ENCODE results near the gene CRYBA2. TPM values are rescaled to one million over a fixed set of nuclear protein-coding genes. Genes with fewer than 3 reads are reported as not detected.

Gene CRYBA2
- total and polyA plus RNA-seq, 10 donors = not detected

- H3K9me3 ChIP-seq = no peaks in the 10 kb centered on the region
- no peak overlapping the region for H3K27ac ChIP-seq
- H3K4me1 ChIP-seq = peaks cover 20 to 30% (median 26%) of the 10 kb centered on the region in 6 donors
- H3K27me3 ChIP-seq (replicated peaks in 1 of 7) = peaks cover 15 to 100% (median 78%) of the 10 kb centered on the region in 7 donors
- TF ChIP-seq, protein P1, sequence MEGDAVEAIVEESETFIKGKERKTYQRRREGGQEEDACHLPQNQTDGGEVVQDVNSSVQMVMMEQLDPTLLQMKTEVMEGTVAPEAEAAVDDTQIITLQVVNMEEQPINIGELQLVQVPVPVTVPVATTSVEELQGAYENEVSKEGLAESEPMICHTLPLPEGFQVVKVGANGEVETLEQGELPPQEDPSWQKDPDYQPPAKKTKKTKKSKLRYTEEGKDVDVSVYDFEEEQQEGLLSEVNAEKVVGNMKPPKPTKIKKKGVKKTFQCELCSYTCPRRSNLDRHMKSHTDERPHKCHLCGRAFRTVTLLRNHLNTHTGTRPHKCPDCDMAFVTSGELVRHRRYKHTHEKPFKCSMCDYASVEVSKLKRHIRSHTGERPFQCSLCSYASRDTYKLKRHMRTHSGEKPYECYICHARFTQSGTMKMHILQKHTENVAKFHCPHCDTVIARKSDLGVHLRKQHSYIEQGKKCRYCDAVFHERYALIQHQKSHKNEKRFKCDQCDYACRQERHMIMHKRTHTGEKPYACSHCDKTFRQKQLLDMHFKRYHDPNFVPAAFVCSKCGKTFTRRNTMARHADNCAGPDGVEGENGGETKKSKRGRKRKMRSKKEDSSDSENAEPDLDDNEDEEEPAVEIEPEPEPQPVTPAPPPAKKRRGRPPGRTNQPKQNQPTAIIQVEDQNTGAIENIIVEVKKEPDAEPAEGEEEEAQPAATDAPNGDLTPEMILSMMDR (IDR thresholded peaks at IDR 0.05 in 8 of 11, conservative IDR thresholded peaks at IDR 0.05 in 3 of 11) = no peak
- TF ChIP-seq POLR2A (IDR thresholded peaks at IDR 0.05) = no peak
- no peak for TF ChIP-seq POLR2AphosphoS5 (IDR thresholded peaks at IDR 0.05)
- 2 to 4% (median 3%) methylated on average over 38 to 70 of the region's 70 CpGs for WGBS, 5 donors
- DNase-seq = no peak
- H3K36me3 ChIP-seq = no peaks in the 10 kb centered on the region
- intact Hi-C loops (cut with DNase I; ENCODE audit: low total_unique reads) = no loop called here
- H3K4me3 ChIP-seq = peak overlapping the region in 6 of 8 donors; percentile 10 to 59 (median 24)
Measured at GRCh38 chr2:219001577-219002394, 8.6 kb upstream of the CRYBA2 start.

- H3K9me3 ChIP-seq = no peaks in the 10 kb centered on the region
- peaks cover 22 to 35% (median 30%) of the 10 kb centered on the region in 6 donors for H3K4me1 ChIP-seq
- WGBS, 5 donors = 4 to 15% (median 6%) methylated on average over 18 to 26 of the region's 26 CpGs
- H3K27ac ChIP-seq = no peak overlapping the region
- TF ChIP-seq POLR2AphosphoS5 (IDR thresholded peaks at IDR 0.05) = no peak
- TF ChIP-seq, protein P1 (IDR thresholded peaks at IDR 0.05 in 8 of 11, conservative IDR thresholded peaks at IDR 0.05 in 3 of 11) = no peak
- no peak for TF ChIP-seq POLR2A (IDR thresholded peaks at IDR 0.05)
- H3K36me3 ChIP-seq = no peaks in the 10 kb centered on the region
- DNase-seq = no peak
- H3K27me3 ChIP-seq (replicated peaks in 1 of 7) = peaks cover 15 to 100% (median 83%) of the 10 kb centered on the region in 7 donors
- peak overlapping the region in 5 of 8 donors; percentile 20 to 59 (median 25) for H3K4me3 ChIP-seq
- intact Hi-C loops (cut with DNase I; ENCODE audit: low total_unique reads) = no loop called here
Measured at GRCh38 chr2:219001100-219001576, 7.9 kb upstream of the CRYBA2 start.

DNA sequence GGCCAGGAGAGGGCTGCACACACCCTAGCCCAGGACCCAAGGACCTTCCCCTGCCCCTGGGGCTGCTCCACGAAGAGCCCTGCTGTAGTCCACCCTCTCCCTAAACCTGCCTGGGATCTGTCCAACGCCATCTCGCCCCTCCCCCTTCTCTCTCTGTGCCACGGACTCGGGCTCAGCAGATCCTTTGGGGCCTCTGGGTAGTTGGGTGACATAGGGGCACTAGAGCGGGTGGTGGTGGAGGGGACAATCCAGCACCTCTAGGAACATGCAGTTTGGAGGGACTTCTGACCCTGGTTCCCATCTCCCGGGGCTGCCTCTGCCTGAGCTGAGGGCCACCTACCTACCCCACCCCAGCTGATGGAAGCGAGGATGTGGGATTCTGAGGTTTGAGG, 7.3 kb upstream of the CRYBA2 start:
- no peak for TF ChIP-seq POLR2A (IDR thresholded peaks at IDR 0.05)
- TF ChIP-seq, protein P1 (IDR thresholded peaks at IDR 0.05 in 8 of 11, conservative IDR thresholded peaks at IDR 0.05 in 3 of 11) = no peak
- no peak for TF ChIP-seq POLR2AphosphoS5 (IDR thresholded peaks at IDR 0.05)
- no peak for DNase-seq
- peaks cover 26 to 40% (median 35%) of the 10 kb centered on the region in 6 donors for H3K4me1 ChIP-seq
- H3K27ac ChIP-seq = no peak overlapping the region
- H3K9me3 ChIP-seq = no peaks in the 10 kb centered on the region
- H3K36me3 ChIP-seq = no peaks in the 10 kb centered on the region
- 8 to 23% (median 18%) methylated on average over 8 of the region's 8 CpGs for WGBS, 5 donors
- H3K27me3 ChIP-seq (replicated peaks in 1 of 7) = peaks cover 15 to 100% (median 83%) of the 10 kb centered on the region in 7 donors
- H3K4me3 ChIP-seq = no peak overlapping the region
- intact Hi-C loops (cut with DNase I; ENCODE audit: low total_unique reads) = no loop called here

DNA sequence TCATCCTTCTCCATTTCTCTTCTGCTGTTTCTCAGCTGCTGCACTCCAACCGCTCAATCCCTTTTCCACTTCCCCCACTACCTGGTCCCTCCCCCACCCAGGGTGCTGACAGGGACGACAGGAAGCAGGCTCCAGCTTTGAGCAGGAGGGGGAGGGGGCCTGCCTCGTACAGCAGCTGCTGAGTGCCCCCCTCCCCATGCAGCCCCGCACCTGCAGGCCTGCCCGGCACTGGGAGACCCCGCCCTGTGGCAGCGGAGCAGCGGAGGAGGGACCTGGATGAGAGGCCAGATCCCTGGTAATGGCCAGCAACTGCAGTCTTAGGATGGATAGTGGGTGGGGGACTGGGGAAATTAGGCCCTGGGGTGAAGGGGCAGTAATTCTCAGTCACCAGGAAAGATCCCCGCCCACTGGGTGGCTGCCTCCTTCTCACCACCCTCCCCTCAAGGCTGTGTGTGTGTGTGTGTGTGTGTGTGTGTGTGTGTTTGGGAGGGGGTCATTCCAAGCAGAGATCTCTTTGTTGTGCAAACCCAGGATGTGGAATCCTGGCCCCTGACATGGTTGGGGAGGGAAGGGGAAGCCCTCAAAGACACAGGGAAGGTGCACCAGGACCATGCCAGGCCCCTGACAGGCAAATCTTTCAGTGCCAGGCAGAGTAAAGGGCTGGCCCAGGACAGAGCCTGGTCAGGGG, 6.8 kb upstream of the CRYBA2 start:
- H3K36me3 ChIP-seq = no peaks in the 10 kb centered on the region
- intact Hi-C loops (cut with DNase I; ENCODE audit: low total_unique reads) = no loop called here
- DNase-seq = no peak
- no peak overlapping the region for H3K27ac ChIP-seq
- no peaks in the 10 kb centered on the region for H3K9me3 ChIP-seq
- H3K4me1 ChIP-seq = peaks cover 26 to 43% (median 36%) of the 10 kb centered on the region in 6 donors
- TF ChIP-seq, protein P1 (IDR thresholded peaks at IDR 0.05 in 8 of 11, conservative IDR thresholded peaks at IDR 0.05 in 3 of 11) = no peak
- no peak for TF ChIP-seq POLR2A (IDR thresholded peaks at IDR 0.05)
- TF ChIP-seq POLR2AphosphoS5 (IDR thresholded peaks at IDR 0.05) = no peak
- peaks cover 15 to 100% (median 83%) of the 10 kb centered on the region in 7 donors for H3K27me3 ChIP-seq (replicated peaks in 1 of 7)
- no peak overlapping the region for H3K4me3 ChIP-seq
- 6 to 16% (median 13%) methylated on average over 9 of the region's 9 CpGs for WGBS, 5 donors
